Lung (tissue), 12 donors: ENCODE results near the gene TENM4. TPM values are rescaled to one million over a fixed set of nuclear protein-coding genes. Genes with fewer than 3 reads are reported as not detected.

Experiments
- ATAC-seq: fragments of 200-7000 bp; cut with Tn5 transposase; one replicate; pipeline ENCODE4 v1.9.1; 2020; ENCODE audit warnings: moderate number of reproducible peaks; ENCODE audit not compliant: insufficient read depth, low FRiP score
- DNase-seq, 3 donors: peaks; one replicate each; pipeline ENCODE4 v3.0.0-alpha.2; 2013 to 2017
- H3K27ac ChIP-seq, 2 donors: one replicate each; pipeline ENCODE4 v1.5.1; 2013; ENCODE audit warnings: mild to moderate bottlenecking in 2 of 2, moderate library complexity in 2 of 2, control low read depth in 1 of 2, inconsistent platforms in 1 of 2, low read depth in 1 of 2, low read length in 1 of 2
- H3K27me3 ChIP-seq, 3 donors: one replicate each; pipeline ENCODE4 v1.5.1; 2013; ENCODE audit warnings: low read length in 2 of 3; ENCODE audit not compliant: control insufficient read depth in 3 of 3, insufficient read depth in 3 of 3
- H3K36me3 ChIP-seq, 4 donors: one replicate each; pipeline ENCODE4 v1.5.1; 2013; ENCODE audit warnings: low read length in 4 of 4, mild to moderate bottlenecking in 1 of 4, moderate library complexity in 1 of 4; ENCODE audit not compliant: control insufficient read depth in 4 of 4, insufficient read depth in 4 of 4
- H3K4me1 ChIP-seq, 5 donors: one replicate each; pipeline ENCODE4 v1.5.1; 2013; ENCODE audit warnings: low read length in 5 of 5, mild to moderate bottlenecking in 2 of 5, moderate library complexity in 1 of 5; ENCODE audit not compliant: control insufficient read depth in 5 of 5, insufficient read depth in 5 of 5
- H3K4me3 ChIP-seq: one replicate; pipeline ENCODE4 v1.5.1; 2013; ENCODE audit warnings: mild to moderate bottlenecking, control low read depth, moderate library complexity
- H3K9ac ChIP-seq, 2 donors: one replicate each; pipeline ENCODE4 v1.5.1; 2013; ENCODE audit warnings: low read length in 2 of 2, control low read depth in 1 of 2; ENCODE audit not compliant: insufficient read depth in 1 of 2
- H3K9me3 ChIP-seq, 4 donors: one replicate each; pipeline ENCODE4 v1.5.1; 2013; ENCODE audit warnings: low read length in 3 of 4, mild to moderate bottlenecking in 1 of 4, moderate library complexity in 1 of 4; ENCODE audit not compliant: control insufficient read depth in 4 of 4, insufficient read depth in 3 of 4
- WGBS, 2 donors: extraction: QIAGEN DNeasy Blood & Tissue Kit; methylation state at CpG; one replicate each; pipeline ENCODE4 v1.1.7; 2013; 5-methylcytosine and 5-hydroxymethylcytosine counted together
- polyA plus RNA-seq, 2 donors: library from polyadenylated mRNA; stranded (reverse); fragments of 200-250 nt; gene quantifications; one replicate each; pipeline ENCODE4 v1.2.1, GENCODE V29; 2013
- total RNA-seq, 2 donors: library from RNA; depleted of rRNA in 1 of 2; stranded (reverse); fragments of >200 nt in 1 of 2; gene quantifications; one replicate each; pipeline ENCODE4 v1.2.1, GENCODE V29; 2014 to 2021
- TF ChIP-seq, protein P1 (sequence below): IDR thresholded peaks from 2 replicates; pipeline ENCODE4 v1.5.1; 2012; ENCODE audit warnings: mild to moderate bottlenecking; ENCODE audit errors: control extremely low read depth, extremely low read depth
- donor health status: control.
- donor health status: control.
- donor health status: Bipolar disorder and iron deficiency.
- donor health status: healthy.
- donor health status: DM: yes; HTN: yes; CAD: no.

Gene TENM4
- total and polyA plus RNA-seq, 4 donors = 0.28 to 16.4 (median 3.2) TPM

GRCh38 chr11:79415411-79415810 lies 25.4 kb downstream of the TENM4 start:
- DNase-seq = no peak
- H3K36me3 ChIP-seq = no peaks in the 10 kb centered on the region
- TF ChIP-seq, protein P1, sequence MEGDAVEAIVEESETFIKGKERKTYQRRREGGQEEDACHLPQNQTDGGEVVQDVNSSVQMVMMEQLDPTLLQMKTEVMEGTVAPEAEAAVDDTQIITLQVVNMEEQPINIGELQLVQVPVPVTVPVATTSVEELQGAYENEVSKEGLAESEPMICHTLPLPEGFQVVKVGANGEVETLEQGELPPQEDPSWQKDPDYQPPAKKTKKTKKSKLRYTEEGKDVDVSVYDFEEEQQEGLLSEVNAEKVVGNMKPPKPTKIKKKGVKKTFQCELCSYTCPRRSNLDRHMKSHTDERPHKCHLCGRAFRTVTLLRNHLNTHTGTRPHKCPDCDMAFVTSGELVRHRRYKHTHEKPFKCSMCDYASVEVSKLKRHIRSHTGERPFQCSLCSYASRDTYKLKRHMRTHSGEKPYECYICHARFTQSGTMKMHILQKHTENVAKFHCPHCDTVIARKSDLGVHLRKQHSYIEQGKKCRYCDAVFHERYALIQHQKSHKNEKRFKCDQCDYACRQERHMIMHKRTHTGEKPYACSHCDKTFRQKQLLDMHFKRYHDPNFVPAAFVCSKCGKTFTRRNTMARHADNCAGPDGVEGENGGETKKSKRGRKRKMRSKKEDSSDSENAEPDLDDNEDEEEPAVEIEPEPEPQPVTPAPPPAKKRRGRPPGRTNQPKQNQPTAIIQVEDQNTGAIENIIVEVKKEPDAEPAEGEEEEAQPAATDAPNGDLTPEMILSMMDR = no peak
- H3K27me3 ChIP-seq = no peaks in the 10 kb centered on the region
- H3K9ac ChIP-seq = no peak overlapping the region
- no peak for ATAC-seq
- peaks cover 0 to 13% (median 2%) of the 10 kb centered on the region in 5 donors for H3K4me1 ChIP-seq
- 69 to 79% methylated on average over 1 of the region's 1 CpG for WGBS, 2 donors
- peaks cover 0 to 5% (median 0%) of the 10 kb centered on the region in 4 donors for H3K9me3 ChIP-seq
- H3K27ac ChIP-seq = no peak overlapping the region
- no peak overlapping the region for H3K4me3 ChIP-seq

- Histone ChIP-seq H3K9me3 (peaks cover 0 to 5% (median 0%) of the 10 kb centered on the region in 4 donors), H3K27me3 (no peaks in the 10 kb centered on the region), H3K36me3 (no peaks in the 10 kb centered on the region), H3K4me3 (no peak overlapping the region), H3K4me1 (peaks cover 0 to 13% (median 2%) of the 10 kb centered on the region in 5 donors), H3K27ac (no peak overlapping the region), H3K9ac (no peak overlapping the region)
- ATAC-seq = no peak
- no peak for DNase-seq
- TF ChIP-seq, protein P1 = no peak
- 56 to 73% methylated on average over 8 of the region's 8 CpGs for WGBS, 2 donors
These were observed 26.0 kb downstream of the TENM4 start for GRCh38 chr11:79414644-79415317.

- Histone ChIP-seq H3K4me1 (peaks cover 0 to 13% (median 2%) of the 10 kb centered on the region in 5 donors), H3K36me3 (no peaks in the 10 kb centered on the region), H3K9me3 (peaks cover 0 to 5% (median 0%) of the 10 kb centered on the region in 4 donors), H3K27me3 (no peaks in the 10 kb centered on the region), H3K27ac (no peak overlapping the region), H3K9ac (no peak overlapping the region), H3K4me3 (no peak overlapping the region)
- 79 to 85% methylated on average over 3 of the region's 3 CpGs for WGBS, 2 donors
- TF ChIP-seq, protein P1 = no peak
- ATAC-seq = no peak
- no peak for DNase-seq
These were observed 26.8 kb downstream of the TENM4 start for GRCh38 chr11:79414041-79414440.
